GM12878 (cell line): ENCODE data around the gene KLRF2. TPM values are rescaled to one million over a fixed set of nuclear protein-coding genes. Genes with fewer than 3 reads are reported as not detected.

ENCODE experiments used
- ATAC-seq: fragments of 200-7000 bp; cut with Tn5 transposase; 3 replicates; pipeline ENCODE4 v1.9.1; 2020; ENCODE audit warnings: mild to moderate bottlenecking, moderate library complexity
- BruUV-seq: library from RNA; stranded (reverse); fragments of 400-500 nt; replicated peaks from 2 replicates; lab custom pipeline; 2021; lab: Mats Ljungman, UMichigan
- CTCF ChIA-PET: fragments of 300-600 bp; sonication (Branson Sonifier 250); formaldehyde crosslinking; extraction: SDS; loops from one replicate; lab custom pipeline; 2021; ENCODE audit warnings: inconsistent platforms; lab: Yijun Ruan, JAX
- POLR2A ChIA-PET: fragments of 350-600 bp; formaldehyde crosslinking; extraction: SDS; loops from one replicate; lab custom pipeline; 2021; ENCODE audit warnings: inconsistent platforms; lab: Charles Lee
- RAD21 ChIA-PET: fragments of 300-600 bp; sonication (Branson Sonifier 250); formaldehyde crosslinking; loops from one replicate; lab custom pipeline; 2023; ENCODE audit warnings: antibody characterized with exemption; ENCODE audit not compliant: unreplicated experiment; lab: Charles Lee
- SMC1A ChIA-PET: fragments of 300-600 bp; sonication (Branson Sonifier 250); formaldehyde crosslinking; loops from one replicate; lab custom pipeline; 2023; ENCODE audit not compliant: unreplicated experiment, uncharacterized antibody; lab: Charles Lee
- DNase-seq: peaks from one replicate; pipeline ENCODE4 v3.0.0-alpha.2; 2011; ENCODE audit warnings: low read depth, low spot score
- FAIRE-seq: peaks from 3 replicates; lab custom pipeline; 2011; peaks lifted over from hg19 to GRCh38; lab: Jason Lieb, UNC
- H2AFZ ChIP-seq: 2 replicates; pipeline ENCODE4 v1.6.0; 2011; ENCODE audit warnings: low read depth, low read length, control low read depth; ENCODE audit not compliant: control insufficient read depth
- H3K27ac ChIP-seq: 2 replicates; pipeline ENCODE4 v1.5.1; 2011; ENCODE audit warnings: control low read depth; ENCODE audit not compliant: control insufficient read depth, insufficient read depth
- H3K27me3 ChIP-seq, 2 experiments: replicated peaks in 1 of 2; 2 replicates each; pipeline versions ENCODE4 v1.6.0 to v1.6.1; 2011; ENCODE audit warnings: low read length in 1 of 2; ENCODE audit not compliant: control insufficient read depth in 2 of 2, insufficient read depth in 2 of 2
- H3K36me3 ChIP-seq, 2 experiments: 2 replicates each; pipeline ENCODE4 v1.5.1; 2011; ENCODE audit warnings: low read length in 1 of 2; ENCODE audit not compliant: control insufficient read depth in 2 of 2, insufficient read depth in 2 of 2
- H3K4me1 ChIP-seq: 2 replicates; pipeline ENCODE4 v1.6.1; 2011; ENCODE audit warnings: mild to moderate bottlenecking, low read length, moderate library complexity, mixed read lengths; ENCODE audit not compliant: control insufficient read depth, insufficient read depth
- H3K4me2 ChIP-seq: 2 replicates; pipeline ENCODE4 v1.6.0; 2011; ENCODE audit warnings: control low read depth; ENCODE audit not compliant: control insufficient read depth, insufficient read depth
- H3K4me3 ChIP-seq: fragments of 200-600 bp; sonication (generic); 2 replicates; pipeline ENCODE4 v1.5.1; 2016
- H3K79me2 ChIP-seq: 2 replicates; pipeline ENCODE4 v1.6.0; 2011; ENCODE audit warnings: low read length; ENCODE audit not compliant: control insufficient read depth, insufficient read depth
- H3K9ac ChIP-seq: 2 replicates; pipeline ENCODE4 v1.8.0; 2011; ENCODE audit warnings: low read length, control low read depth, mixed read lengths; ENCODE audit not compliant: control insufficient read depth, insufficient read depth
- H3K9me3 ChIP-seq: replicated peaks from 3 replicates; pipeline ENCODE4 v1.5.1; 2011; ENCODE audit warnings: mild to moderate bottlenecking, low read length; ENCODE audit not compliant: control insufficient read depth, insufficient read depth
- H4K20me1 ChIP-seq: 2 replicates; pipeline ENCODE4 v1.6.0; 2011; ENCODE audit not compliant: control insufficient read depth, insufficient read depth
- ESRRA ChIP-seq: IDR thresholded peaks from 2 replicates; pipeline ENCODE4 v1.6.1; 2012; ENCODE audit warnings: mild to moderate bottlenecking, low read length, improper control_type of control experiment
- FOS ChIP-seq: IDR thresholded peaks from 3 replicates; pipeline ENCODE4 v1.6.1; 2011; ENCODE audit warnings: borderline replicate concordance; ENCODE audit not compliant: insufficient read length; ENCODE audit errors: extremely low read depth
- FOXM1 ChIP-seq: IDR thresholded peaks from 2 replicates; pipeline ENCODE4 v1.6.1; 2012; ENCODE audit warnings: low read depth, mild to moderate bottlenecking, inconsistent platforms, low read length, moderate library complexity
- KAT2A ChIP-seq: conservative IDR thresholded peaks from 2 replicates; pipeline ENCODE4 v1.6.1; 2011; ENCODE audit warnings: low read depth, low read length; ENCODE audit not compliant: control insufficient read depth
- NFXL1 ChIP-seq: fragments of 450-650 bp; IDR thresholded peaks from 2 replicates; pipeline ENCODE4 v1.6.1; 2017; ENCODE audit warnings: antibody characterized with exemption, mild to moderate bottlenecking, borderline replicate concordance
- NR2F1 ChIP-seq: fragments of 450-650 bp; conservative IDR thresholded peaks from 2 replicates; pipeline ENCODE4 v1.6.1; 2017; ENCODE audit warnings: mild to moderate bottlenecking
- TCF3 ChIP-seq: IDR thresholded peaks from 2 replicates; pipeline ENCODE4 v1.6.1; 2012; ENCODE audit warnings: low read depth, mild to moderate bottlenecking, low read length, borderline replicate concordance; ENCODE audit not compliant: insufficient read depth
- WGBS: methylation state at CpG from one replicate; pipeline ENCODE4 v1.1.6; 2016; ENCODE audit warnings: low lambda C conversion rate; ENCODE audit not compliant: insufficient replicate concordance, insufficient coverage; ENCODE audit errors: missing lambda C conversion rate; 5-methylcytosine and 5-hydroxymethylcytosine counted together
- in situ Hi-C: fragments of 300-500 bp; cut with MboI; formaldehyde crosslinking; loops from 9 replicates; pipeline ENCODE4 v1.14.3; 2018; ENCODE audit warnings: mixed read lengths
- intact Hi-C: fragments of 100-400 bp; cut with micrococcal nuclease; formaldehyde crosslinking; loops from one replicate; pipeline ENCODE4 v1.14.2; 2022; ENCODE audit not compliant: unreplicated experiment
- polyA plus RNA-seq, 11 experiments: library from polyadenylated mRNA; depleted of rRNA in 4 of 11; unstranded in 6 of 11; stranded (reverse) in 5 of 11; fragments of >200 nt; fragmentation: Nextera tagmentation in 4 of 11; fragmentation: Illumina TruSeq in 1 of 11; extraction: Ambion mirVana in 4 of 11; extraction: Trizol in 1 of 11; gene quantifications; 1 replicate in 1 of 11; 2 replicates in 10 of 11; pipeline versions ENCODE4 v1.2.1 to v1.2.3, GENCODE V29; 2011 to 2016; ENCODE audit warnings: inconsistent platforms in 2 of 11, missing spikeins in 2 of 11, low read depth in 1 of 11
- total RNA-seq, 4 experiments: library from RNA; depleted of rRNA in 3 of 4; stranded (reverse); fragments of >200 nt in 3 of 4; fragmentation: Illumina TruSeq in 1 of 4; extraction: Trizol in 1 of 4; gene quantifications; 2 replicates each; pipeline versions ENCODE4 v1.2.1 to v1.2.3, GENCODE V29; 2013 to 2021
- TF ChIP-seq, protein P1 (sequence below): fragments of 450-650 bp; IDR thresholded peaks from 2 replicates; pipeline ENCODE4 v1.6.1; 2018; ENCODE audit warnings: borderline replicate concordance, mild to moderate bottlenecking; ENCODE audit not compliant: partially characterized antibody
- TF ChIP-seq, protein P2 (sequence below): IDR thresholded peaks from 2 replicates; pipeline ENCODE4 v1.6.1; 2011; ENCODE audit warnings: borderline replicate concordance, low read depth, mild to moderate bottlenecking, moderate library complexity, low read length; ENCODE audit not compliant: insufficient read depth, poor library complexity, severe bottlenecking
- TF ChIP-seq, protein P3 (sequence below): fragments of 450-650 bp; conservative IDR thresholded peaks from 2 replicates; pipeline ENCODE4 v1.6.1; 2017; ENCODE audit warnings: mild to moderate bottlenecking, moderate library complexity
- TF ChIP-seq, protein P4 (sequence below): fragments of 450-650 bp; IDR thresholded peaks from 2 replicates; pipeline ENCODE4 v1.6.1; 2017; ENCODE audit warnings: mild to moderate bottlenecking, moderate library complexity

The KLRF2 gene
- total and polyA plus RNA-seq, 10 of the 15 experiments (the other 5 are each of a cell fraction or from before 2014, with no cell fraction given), result 0.15 to 2.1 (median 0.26) TPM; not detected in 6

DNA sequence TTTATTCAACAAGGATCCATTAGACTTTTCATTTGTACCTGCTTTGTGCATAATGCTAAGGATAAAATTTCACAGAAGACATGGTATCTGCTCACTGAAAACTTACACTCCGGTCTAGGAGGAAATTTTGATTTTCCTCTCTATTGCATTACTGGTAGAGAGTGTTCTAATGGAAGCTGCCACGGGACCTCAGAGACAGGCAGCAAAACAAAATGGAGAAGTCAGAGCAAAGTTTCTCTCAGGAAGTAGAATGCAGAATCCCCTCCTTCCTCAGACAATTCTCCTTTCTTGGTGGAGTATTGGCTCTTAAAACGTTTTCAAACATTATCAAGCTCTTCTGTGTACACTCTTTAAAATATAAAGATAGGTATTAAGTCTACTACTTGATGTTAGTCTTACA is 24.4 kb upstream of the KLRF2 start:
- CTCF ChIA-PET, result interaction anchor here (0.6 kb wide), 1 partner anchor 223 kb away, joined by 3 read pairs; no protein-coding TSS in a partner anchor
- no TSS peak for BruUV-seq
- H3K27me3 ChIP-seq, result no peaks in the 10 kb centered on the region
- TF ChIP-seq, protein P1, sequence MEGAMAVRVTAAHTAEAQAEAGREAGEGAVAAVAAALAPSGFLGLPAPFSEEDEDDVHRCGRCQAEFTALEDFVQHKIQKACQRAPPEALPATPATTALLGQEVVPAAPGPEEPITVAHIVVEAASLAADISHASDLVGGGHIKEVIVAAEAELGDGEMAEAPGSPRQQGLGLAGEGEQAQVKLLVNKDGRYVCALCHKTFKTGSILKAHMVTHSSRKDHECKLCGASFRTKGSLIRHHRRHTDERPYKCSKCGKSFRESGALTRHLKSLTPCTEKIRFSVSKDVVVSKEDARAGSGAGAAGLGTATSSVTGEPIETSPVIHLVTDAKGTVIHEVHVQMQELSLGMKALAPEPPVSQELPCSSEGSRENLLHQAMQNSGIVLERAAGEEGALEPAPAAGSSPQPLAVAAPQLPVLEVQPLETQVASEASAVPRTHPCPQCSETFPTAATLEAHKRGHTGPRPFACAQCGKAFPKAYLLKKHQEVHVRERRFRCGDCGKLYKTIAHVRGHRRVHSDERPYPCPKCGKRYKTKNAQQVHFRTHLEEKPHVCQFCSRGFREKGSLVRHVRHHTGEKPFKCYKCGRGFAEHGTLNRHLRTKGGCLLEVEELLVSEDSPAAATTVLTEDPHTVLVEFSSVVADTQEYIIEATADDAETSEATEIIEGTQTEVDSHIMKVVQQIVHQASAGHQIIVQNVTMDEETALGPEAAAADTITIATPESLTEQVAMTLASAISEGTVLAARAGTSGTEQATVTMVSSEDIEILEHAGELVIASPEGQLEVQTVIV, result no peak
- TF ChIP-seq NFXL1 (no peak), KAT2A (no peak), FOS (no peak), NR2F1 (no peak), FOXM1 (no peak), ESRRA (no peak), TCF3 (no peak)
- TF ChIP-seq, protein P2, sequence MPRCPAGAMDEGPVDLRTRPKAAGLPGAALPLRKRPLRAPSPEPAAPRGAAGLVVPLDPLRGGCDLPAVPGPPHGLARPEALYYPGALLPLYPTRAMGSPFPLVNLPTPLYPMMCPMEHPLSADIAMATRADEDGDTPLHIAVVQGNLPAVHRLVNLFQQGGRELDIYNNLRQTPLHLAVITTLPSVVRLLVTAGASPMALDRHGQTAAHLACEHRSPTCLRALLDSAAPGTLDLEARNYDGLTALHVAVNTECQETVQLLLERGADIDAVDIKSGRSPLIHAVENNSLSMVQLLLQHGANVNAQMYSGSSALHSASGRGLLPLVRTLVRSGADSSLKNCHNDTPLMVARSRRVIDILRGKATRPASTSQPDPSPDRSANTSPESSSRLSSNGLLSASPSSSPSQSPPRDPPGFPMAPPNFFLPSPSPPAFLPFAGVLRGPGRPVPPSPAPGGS, result no peak
- TF ChIP-seq, protein P3, sequence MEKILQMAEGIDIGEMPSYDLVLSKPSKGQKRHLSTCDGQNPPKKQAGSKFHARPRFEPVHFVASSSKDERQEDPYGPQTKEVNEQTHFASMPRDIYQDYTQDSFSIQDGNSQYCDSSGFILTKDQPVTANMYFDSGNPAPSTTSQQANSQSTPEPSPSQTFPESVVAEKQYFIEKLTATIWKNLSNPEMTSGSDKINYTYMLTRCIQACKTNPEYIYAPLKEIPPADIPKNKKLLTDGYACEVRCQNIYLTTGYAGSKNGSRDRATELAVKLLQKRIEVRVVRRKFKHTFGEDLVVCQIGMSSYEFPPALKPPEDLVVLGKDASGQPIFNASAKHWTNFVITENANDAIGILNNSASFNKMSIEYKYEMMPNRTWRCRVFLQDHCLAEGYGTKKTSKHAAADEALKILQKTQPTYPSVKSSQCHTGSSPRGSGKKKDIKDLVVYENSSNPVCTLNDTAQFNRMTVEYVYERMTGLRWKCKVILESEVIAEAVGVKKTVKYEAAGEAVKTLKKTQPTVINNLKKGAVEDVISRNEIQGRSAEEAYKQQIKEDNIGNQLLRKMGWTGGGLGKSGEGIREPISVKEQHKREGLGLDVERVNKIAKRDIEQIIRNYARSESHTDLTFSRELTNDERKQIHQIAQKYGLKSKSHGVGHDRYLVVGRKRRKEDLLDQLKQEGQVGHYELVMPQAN, result no peak
- TF ChIP-seq, protein P4, sequence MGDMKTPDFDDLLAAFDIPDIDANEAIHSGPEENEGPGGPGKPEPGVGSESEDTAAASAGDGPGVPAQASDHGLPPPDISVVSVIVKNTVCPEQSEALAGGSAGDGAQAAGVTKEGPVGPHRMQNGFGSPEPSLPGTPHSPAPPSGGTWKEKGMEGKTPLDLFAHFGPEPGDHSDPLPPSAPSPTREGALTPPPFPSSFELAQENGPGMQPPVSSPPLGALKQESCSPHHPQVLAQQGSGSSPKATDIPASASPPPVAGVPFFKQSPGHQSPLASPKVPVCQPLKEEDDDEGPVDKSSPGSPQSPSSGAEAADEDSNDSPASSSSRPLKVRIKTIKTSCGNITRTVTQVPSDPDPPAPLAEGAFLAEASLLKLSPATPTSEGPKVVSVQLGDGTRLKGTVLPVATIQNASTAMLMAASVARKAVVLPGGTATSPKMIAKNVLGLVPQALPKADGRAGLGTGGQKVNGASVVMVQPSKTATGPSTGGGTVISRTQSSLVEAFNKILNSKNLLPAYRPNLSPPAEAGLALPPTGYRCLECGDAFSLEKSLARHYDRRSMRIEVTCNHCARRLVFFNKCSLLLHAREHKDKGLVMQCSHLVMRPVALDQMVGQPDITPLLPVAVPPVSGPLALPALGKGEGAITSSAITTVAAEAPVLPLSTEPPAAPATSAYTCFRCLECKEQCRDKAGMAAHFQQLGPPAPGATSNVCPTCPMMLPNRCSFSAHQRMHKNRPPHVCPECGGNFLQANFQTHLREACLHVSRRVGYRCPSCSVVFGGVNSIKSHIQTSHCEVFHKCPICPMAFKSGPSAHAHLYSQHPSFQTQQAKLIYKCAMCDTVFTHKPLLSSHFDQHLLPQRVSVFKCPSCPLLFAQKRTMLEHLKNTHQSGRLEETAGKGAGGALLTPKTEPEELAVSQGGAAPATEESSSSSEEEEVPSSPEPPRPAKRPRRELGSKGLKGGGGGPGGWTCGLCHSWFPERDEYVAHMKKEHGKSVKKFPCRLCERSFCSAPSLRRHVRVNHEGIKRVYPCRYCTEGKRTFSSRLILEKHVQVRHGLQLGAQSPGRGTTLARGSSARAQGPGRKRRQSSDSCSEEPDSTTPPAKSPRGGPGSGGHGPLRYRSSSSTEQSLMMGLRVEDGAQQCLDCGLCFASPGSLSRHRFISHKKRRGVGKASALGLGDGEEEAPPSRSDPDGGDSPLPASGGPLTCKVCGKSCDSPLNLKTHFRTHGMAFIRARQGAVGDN, result no peak
- TF ChIP-seq, all 136 proteins: peak for 0
- no peak for FAIRE-seq
- Histone ChIP-seq H3K4me3 (no peak overlapping the region), H3K36me3 (no peaks in the 10 kb centered on the region), H3K4me1 (no peaks in the 10 kb centered on the region), H3K9me3 (no peaks in the 10 kb centered on the region), H4K20me1 (no peaks in the 10 kb centered on the region), H3K9ac (no peak overlapping the region), H3K27ac (no peak overlapping the region), H3K79me2 (no peaks in the 10 kb centered on the region), H2AFZ (no peak overlapping the region), H3K4me2 (no peak overlapping the region)
- DNase-seq, result no peak
- intact Hi-C loops (no loop called here), in situ Hi-C loops (no loop called here)
- no peak for ATAC-seq
- POLR2A ChIA-PET, result no interaction called here
- RAD21 ChIA-PET, result no interaction called here
- 54% methylated on average over 3 of the region's 3 CpGs for WGBS
- SMC1A ChIA-PET, result no interaction called here
